Measurements from ENCODE around the gene GAS2.

The GAS2 gene

Small RNA genes lying within 50 kb of the gene (small RNA-seq; reads per million reads assigned to genes)
- gene RNA5SP338, result 0.05 to 0.67 reads per million in 2 experiments

All from SK-N-DZ (cell line).